Right ventricle myocardium superior (tissue), 1 donor: ENCODE measurements around the gene SELE. TPM values are rescaled to one million over a fixed set of nuclear protein-coding genes. Genes with fewer than 3 reads are reported as not detected.

ENCODE experiments used
- ATAC-seq: fragments of 200-7000 bp; cut with Tn5 transposase; one replicate; pipeline ENCODE4 v1.9.1; 2020; ENCODE audit warnings: mild to moderate bottlenecking; ENCODE audit not compliant: poor library complexity
- DNase-seq: peaks from one replicate; pipeline ENCODE4 v3.0.0-alpha.2; 2020
- intact Hi-C: fragments of 100-400 bp; cut with DNase I; formaldehyde crosslinking; loops from one replicate; pipeline ENCODE4 v1.11.2; 2022
- long read RNA-seq: library from polyadenylated mRNA; unstranded; transcript quantifications from one replicate; pipeline ENCODE4 v2.0.0, GENCODE V29; 2021
- total RNA-seq: library from RNA; stranded (reverse); fragmentation: NEBNext Ultra II Directional; extraction: Animal tissue kit (Norgen Biotek cat#: 25700); gene quantifications from one replicate; pipeline ENCODE4 v1.2.1, GENCODE V29; 2021
- donor health status: DM: no; HTN: yes; CAD: no; lungs with severe emphysema.

Gene SELE, protein sequence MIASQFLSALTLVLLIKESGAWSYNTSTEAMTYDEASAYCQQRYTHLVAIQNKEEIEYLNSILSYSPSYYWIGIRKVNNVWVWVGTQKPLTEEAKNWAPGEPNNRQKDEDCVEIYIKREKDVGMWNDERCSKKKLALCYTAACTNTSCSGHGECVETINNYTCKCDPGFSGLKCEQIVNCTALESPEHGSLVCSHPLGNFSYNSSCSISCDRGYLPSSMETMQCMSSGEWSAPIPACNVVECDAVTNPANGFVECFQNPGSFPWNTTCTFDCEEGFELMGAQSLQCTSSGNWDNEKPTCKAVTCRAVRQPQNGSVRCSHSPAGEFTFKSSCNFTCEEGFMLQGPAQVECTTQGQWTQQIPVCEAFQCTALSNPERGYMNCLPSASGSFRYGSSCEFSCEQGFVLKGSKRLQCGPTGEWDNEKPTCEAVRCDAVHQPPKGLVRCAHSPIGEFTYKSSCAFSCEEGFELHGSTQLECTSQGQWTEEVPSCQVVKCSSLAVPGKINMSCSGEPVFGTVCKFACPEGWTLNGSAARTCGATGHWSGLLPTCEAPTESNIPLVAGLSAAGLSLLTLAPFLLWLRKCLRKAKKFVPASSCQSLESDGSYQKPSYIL
- total RNA-seq = 0.65 TPM
- long read RNA-seq, partial matches to known transcripts = 0 of 1 reads
- long read RNA-seq, other reads (novel, unspliced or antisense) = 0 of 1 reads

DNA sequence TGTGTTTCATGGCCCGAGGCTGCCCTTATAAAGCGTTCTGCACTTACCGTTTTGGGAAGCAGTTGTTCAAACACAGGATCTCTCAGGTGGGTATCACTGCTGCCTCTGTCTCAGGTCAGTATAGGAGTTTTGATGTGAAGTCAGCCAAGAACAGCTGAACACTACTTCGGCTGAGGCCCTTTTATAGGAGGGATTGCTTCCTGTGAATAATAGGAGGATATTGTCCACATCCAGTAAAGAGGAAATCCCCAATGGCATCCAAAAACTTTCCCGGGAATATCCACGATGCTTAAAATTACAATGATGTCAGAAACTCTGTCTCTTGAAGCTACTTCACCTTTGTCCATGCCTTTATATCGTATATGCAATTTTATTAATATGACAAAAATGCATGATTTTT lies at the start of gene SELE:
TSS of gene SELE (minus strand) at position 156 of the 400 bp plus-strand sequence. CDS start 467 bp downstream, outside the sequence.
- intact Hi-C loops = no loop called here
- no peak for ATAC-seq

DNA sequence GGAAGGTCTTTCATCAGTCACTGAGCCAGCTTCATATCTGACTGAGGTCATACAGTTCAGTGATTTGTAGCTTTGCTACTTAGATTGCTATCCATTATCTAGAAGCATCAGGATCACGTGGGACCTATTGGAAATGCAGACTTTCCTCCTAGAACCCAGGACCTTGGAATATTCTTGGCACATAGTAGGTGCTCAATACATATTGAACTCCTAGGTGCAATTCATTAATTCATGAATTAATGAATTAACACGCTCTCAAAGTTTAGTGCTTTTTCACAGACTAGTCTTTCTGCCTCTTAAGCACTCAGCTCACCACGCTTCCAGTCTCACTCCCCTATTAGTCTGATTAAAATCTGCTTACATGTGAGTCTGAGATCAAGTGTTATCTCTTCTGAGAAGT lies 48.7 kb upstream of the SELE start:
- ATAC-seq = no peak
- intact Hi-C loops = no loop called here
- DNase-seq = no peak

More for the DNA sequence above, at the start of gene SELE:
- no peak for DNase-seq

DNA sequence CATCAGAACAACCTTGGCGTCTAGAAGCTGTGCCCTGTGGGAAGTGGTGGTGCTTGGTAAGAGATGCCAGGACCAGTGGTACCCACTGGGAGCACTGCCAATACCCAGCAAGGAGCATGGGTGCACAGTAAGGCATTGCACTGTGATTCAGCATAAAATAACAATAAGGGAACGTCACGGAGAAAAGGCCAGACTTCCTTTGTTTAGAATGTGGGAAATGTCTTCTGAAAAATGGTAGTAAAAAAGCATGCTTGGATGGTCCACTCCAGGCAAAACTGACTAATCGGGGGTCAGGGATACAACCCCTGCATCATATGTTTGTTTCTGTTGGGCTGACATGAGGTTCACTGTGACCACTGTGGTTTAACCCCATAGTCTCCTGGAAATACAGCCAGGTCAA lies 46.1 kb upstream of the SELE start:
- no peak for ATAC-seq
- intact Hi-C loops = no loop called here

GRCh38 chr1:169779150-169779549 lies 45.3 kb upstream of the SELE start:
- ATAC-seq (no peak), DNase-seq (no peak)
- intact Hi-C loops = no loop called here

More for the DNA sequence above, 46.1 kb upstream of the SELE start:
- DNase-seq = no peak

- no peak for DNase-seq
- intact Hi-C loops = no loop called here
- ATAC-seq = no peak
Observed at GRCh38 chr1:169776440-169776839, 42.6 kb upstream of the SELE start.

- DNase-seq (no peak), ATAC-seq (no peak)
- intact Hi-C loops = no loop called here
Observed at GRCh38 chr1:169768161-169768560, 34.3 kb upstream of the SELE start.

- ATAC-seq (no peak), DNase-seq (no peak)
- intact Hi-C loops = no loop called here
Observed at GRCh38 chr1:169765580-169766331, 31.9 kb upstream of the SELE start.

GRCh38 chr1:169764919-169765318 lies 31.0 kb upstream of the SELE start:
- ATAC-seq (no peak), DNase-seq (no peak)
- intact Hi-C loops = no loop called here

GRCh38 chr1:169762699-169763098 lies 28.8 kb upstream of the SELE start:
- DNase-seq (no peak), ATAC-seq (no peak)

GRCh38 chr1:169759038-169759437 lies 25.2 kb upstream of the SELE start:
- intact Hi-C loops = no loop called here
- ATAC-seq = no peak
- no peak for DNase-seq

More at GRCh38 chr1:169762699-169763098, 28.8 kb upstream of the SELE start:
- intact Hi-C loops = no loop called here

GRCh38 chr1:169753549-169753948 lies 19.7 kb upstream of the SELE start:
- intact Hi-C loops = no loop called here
- DNase-seq (no peak), ATAC-seq (no peak)

- intact Hi-C loops = no loop called here
- ATAC-seq = no peak
- no peak for DNase-seq
Observed at GRCh38 chr1:169750041-169750440, 16.2 kb upstream of the SELE start.

GRCh38 chr1:169746550-169746949 lies 12.7 kb upstream of the SELE start:
- ATAC-seq (no peak), DNase-seq (no peak)
- intact Hi-C loops = no loop called here

GRCh38 chr1:169745015-169745861 lies 11.4 kb upstream of the SELE start:
- intact Hi-C loops = no loop called here
- DNase-seq (no peak), ATAC-seq (no peak)

GRCh38 chr1:169741666-169742394 lies 8.0 kb upstream of the SELE start:
- ATAC-seq (no peak), DNase-seq (no peak)
- intact Hi-C loops = no loop called here

GRCh38 chr1:169739980-169740379 lies 6.1 kb upstream of the SELE start:
- intact Hi-C loops = no loop called here
- DNase-seq = no peak
- ATAC-seq = no peak

GRCh38 chr1:169731446-169731845 lies 2.4 kb downstream of the SELE start:
- no peak for DNase-seq
- intact Hi-C loops = no loop called here
- no peak for ATAC-seq

GRCh38 chr1:169729991-169730390 lies 3.9 kb downstream of the SELE start:
- intact Hi-C loops = no loop called here
- no peak for DNase-seq
- ATAC-seq = no peak
